Natural killer cell (primary cell): ENCODE data around the gene PSMD9. TPM values are rescaled to one million over a fixed set of nuclear protein-coding genes. Genes with fewer than 3 reads are reported as not detected.

Experiments used
- ATAC-seq, 3 donors: fragments of 150-1000 bp in 2 of 3; fragments of 200-7000 bp in 1 of 3; cut with Tn5 transposase; 1 replicate in 1 of 3; 2 replicates in 2 of 3; pipeline ENCODE4 v1.10.0; 2021; ENCODE audit warnings: mild to moderate bottlenecking in 2 of 3, moderate library complexity in 2 of 3
- DNase-seq, 2 donors: peaks; one replicate each; pipeline versions ENCODE4 v3.0.0 to v3.0.0-alpha.2; 2013 to 2021; ENCODE audit warnings: mixed read lengths in 1 of 2
- H3K27ac ChIP-seq: one replicate; pipeline ENCODE4 v1.5.1; 2013; ENCODE audit warnings: mild to moderate bottlenecking, low read length
- H3K27me3 ChIP-seq: one replicate; pipeline ENCODE4 v1.6.1; 2013; ENCODE audit warnings: low read length; ENCODE audit not compliant: control insufficient read depth, insufficient read depth
- H3K36me3 ChIP-seq: one replicate; pipeline ENCODE4 v1.6.1; 2013; ENCODE audit warnings: low read length; ENCODE audit not compliant: control insufficient read depth, insufficient read depth
- H3K4me1 ChIP-seq: one replicate; pipeline ENCODE4 v1.6.1; 2013; ENCODE audit warnings: low read length; ENCODE audit not compliant: control insufficient read depth, insufficient read depth
- H3K4me3 ChIP-seq: one replicate; pipeline ENCODE4 v1.5.1; 2013; ENCODE audit warnings: low read length
- H3K9me3 ChIP-seq: one replicate; pipeline ENCODE4 v1.6.1; 2013; ENCODE audit warnings: low read length; ENCODE audit not compliant: control insufficient read depth, insufficient read depth
- H3K27ac Mint-ChIP-seq, 2 donors: one replicate each; pipeline ENCODE4 v1.8.0; 2022; ENCODE audit warnings: mild to moderate bottlenecking in 2 of 2, mixed read lengths in 2 of 2, moderate library complexity in 1 of 2
- H3K27me3 Mint-ChIP-seq, 2 donors: one replicate each; pipeline ENCODE4 v1.8.0; 2022; ENCODE audit warnings: low read depth in 2 of 2, mixed read lengths in 2 of 2
- H3K36me3 Mint-ChIP-seq: one replicate; pipeline ENCODE4 v1.8.0; 2022; ENCODE audit warnings: mixed read lengths
- H3K4me1 Mint-ChIP-seq, 2 donors: one replicate each; pipeline ENCODE4 v1.8.0; 2022; ENCODE audit warnings: mixed read lengths in 2 of 2
- H3K4me3 Mint-ChIP-seq: one replicate; pipeline ENCODE4 v1.8.0; 2022; ENCODE audit warnings: mild to moderate bottlenecking, moderate library complexity, mixed read lengths
- H3K9me3 Mint-ChIP-seq, 2 donors: one replicate each; pipeline ENCODE4 v1.8.0; 2022; ENCODE audit warnings: mixed read lengths in 2 of 2
- CTCF ChIP-seq: fragments of 200-600 bp; IDR thresholded peaks from one replicate; pipeline ENCODE4 v1.8.0; 2022; ENCODE audit warnings: antibody characterized with exemption
- WGBS: methylation state at CpG from one replicate; pipeline ENCODE4 v1.1.7; 2013; ENCODE audit warnings: missing lambda C conversion rate; ENCODE audit not compliant: insufficient coverage; 5-methylcytosine and 5-hydroxymethylcytosine counted together
- intact Hi-C: fragments of 100-400 bp; cut with micrococcal nuclease; formaldehyde crosslinking; loops from one replicate; pipeline ENCODE4 v1.14.2; 2022
- total RNA-seq, 4 donors: library from RNA; stranded (reverse); fragments of 120-200 nt in 1 of 4; gene quantifications; one replicate each; pipeline versions ENCODE4 v1.2.3 to v1.2.4, GENCODE V29; 2013 to 2022

Gene PSMD9
- total RNA-seq, 3 donors from 2014 or later (not counting 1 experiment from before 2014, with no cell fraction given): 32.0 to 47.6 (median 47.2) TPM

GRCh38 chr12:121894633-121895032 lies 6.0 kb downstream of the PSMD9 start:
- intact Hi-C loops: no loop called here
- peaks cover 12% of the 10 kb centered on the region for H3K4me1 ChIP-seq
- peak in 1 of 2 donors; percentile 34 for DNase-seq
- 96% methylated on average over 6 of the region's 7 CpGs for WGBS
- H3K27me3 ChIP-seq: no peaks in the 10 kb centered on the region
- no peak overlapping the region for H3K27ac ChIP-seq
- no peaks in the 10 kb centered on the region for H3K9me3 Mint-ChIP-seq
- no peak overlapping the region for H3K4me3 Mint-ChIP-seq
- H3K27ac Mint-ChIP-seq: peak overlapping the region in 1 of 2 donors; percentile 64
- no peaks in the 10 kb centered on the region for H3K36me3 Mint-ChIP-seq
- H3K27me3 Mint-ChIP-seq: no peaks in the 10 kb centered on the region
- H3K36me3 ChIP-seq: peaks cover 24% of the 10 kb centered on the region
- peaks cover 19% of the 10 kb centered on the region in 2 donors for H3K4me1 Mint-ChIP-seq
- H3K4me3 ChIP-seq: no peak overlapping the region
- H3K9me3 ChIP-seq: no peaks in the 10 kb centered on the region
- ATAC-seq: no peak
- TF ChIP-seq CTCF: no peak

DNA sequence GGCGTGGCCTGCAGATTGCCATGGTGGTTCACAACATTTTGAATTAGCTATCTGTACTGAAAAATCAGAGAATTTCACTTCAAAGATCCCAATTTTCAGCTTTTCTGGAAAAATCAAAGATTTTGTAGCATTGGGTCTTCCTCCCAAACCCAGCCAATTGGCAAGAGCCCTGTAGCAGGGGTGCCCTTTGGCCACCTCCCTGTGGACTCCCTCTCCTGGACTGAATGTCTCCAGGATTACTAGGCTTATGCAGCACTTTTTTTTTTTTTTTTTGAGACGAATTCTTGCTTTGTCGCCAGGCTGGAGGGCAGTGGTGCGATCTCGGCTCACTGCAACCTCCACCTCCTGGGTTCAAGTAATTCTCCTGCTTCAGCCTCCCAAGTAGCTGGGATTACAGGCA lies 9.7 kb downstream of the PSMD9 start:
- Mint-ChIP-seq H3K36me3 (no peaks in the 10 kb centered on the region), H3K9me3 (no peaks in the 10 kb centered on the region), H3K27me3 (no peaks in the 10 kb centered on the region), H3K4me3 (no peak overlapping the region), H3K4me1 (peaks cover 11 to 12% of the 10 kb centered on the region in 2 donors), H3K27ac (no peak overlapping the region)
- ATAC-seq (no peak), DNase-seq (no peak)
- Histone ChIP-seq H3K4me1 (no peaks in the 10 kb centered on the region), H3K36me3 (peaks cover 52% of the 10 kb centered on the region), H3K27me3 (no peaks in the 10 kb centered on the region), H3K9me3 (no peaks in the 10 kb centered on the region), H3K4me3 (no peak overlapping the region), H3K27ac (no peak overlapping the region)
- intact Hi-C loops: no loop called here
- WGBS: 89% methylated on average over 5 of the region's 5 CpGs
- no peak for TF ChIP-seq CTCF

- no peak overlapping the region for H3K27ac Mint-ChIP-seq
- no peak overlapping the region for H3K27ac ChIP-seq
- no peaks in the 10 kb centered on the region for H3K36me3 Mint-ChIP-seq
- H3K4me1 Mint-ChIP-seq: no peaks in the 10 kb centered on the region
- H3K4me3 ChIP-seq: no peak overlapping the region
- H3K27me3 ChIP-seq: no peaks in the 10 kb centered on the region
- DNase-seq (no peak), ATAC-seq (no peak)
- H3K9me3 Mint-ChIP-seq: no peaks in the 10 kb centered on the region
- H3K27me3 Mint-ChIP-seq: no peaks in the 10 kb centered on the region
- no peak for TF ChIP-seq CTCF
- H3K9me3 ChIP-seq: no peaks in the 10 kb centered on the region
- H3K4me3 Mint-ChIP-seq: no peak overlapping the region
- intact Hi-C loops: no loop called here
- H3K36me3 ChIP-seq: peaks cover 59% of the 10 kb centered on the region
- whole genome bisulfite sequencing: 97% methylated on average over 14 of the region's 14 CpGs
- no peaks in the 10 kb centered on the region for H3K4me1 ChIP-seq
Measured at GRCh38 chr12:121899590-121899989, 11.0 kb downstream of the PSMD9 start.

DNA sequence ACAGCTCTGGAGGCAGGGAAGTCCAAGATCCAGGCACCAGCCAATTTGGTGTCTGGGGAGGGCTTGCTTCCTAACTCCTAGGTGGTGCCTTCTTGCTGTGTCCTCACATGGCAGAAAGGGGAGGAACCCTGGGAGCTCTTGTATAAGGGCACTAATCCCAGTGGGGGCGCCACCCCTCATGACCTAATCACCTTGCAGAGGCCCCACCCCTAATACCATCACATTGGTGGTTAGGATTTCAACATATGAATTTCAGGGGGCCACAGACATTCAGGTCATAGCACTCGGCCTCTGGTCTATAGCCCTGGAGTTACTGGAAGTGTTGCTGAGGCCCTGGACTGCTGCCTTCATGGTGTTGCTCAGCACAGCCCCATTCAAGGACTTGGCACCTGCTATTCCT lies 14.6 kb downstream of the PSMD9 start:
- Histone ChIP-seq H3K4me1 (no peaks in the 10 kb centered on the region), H3K4me3 (no peak overlapping the region), H3K36me3 (peaks cover 53% of the 10 kb centered on the region), H3K9me3 (no peaks in the 10 kb centered on the region), H3K27me3 (no peaks in the 10 kb centered on the region), H3K27ac (no peak overlapping the region)
- 100% methylated on average over 1 of the region's 2 CpGs for WGBS
- Mint-ChIP-seq H3K36me3 (no peaks in the 10 kb centered on the region), H3K27me3 (no peaks in the 10 kb centered on the region), H3K27ac (no peak overlapping the region), H3K4me3 (no peak overlapping the region), H3K4me1 (peaks cover 0 to under 1% of the 10 kb centered on the region in 2 donors), H3K9me3 (no peaks in the 10 kb centered on the region)
- TF ChIP-seq CTCF: no peak
- ATAC-seq (no peak), DNase-seq (no peak)
- intact Hi-C loops: no loop called here
